ENCODE results near the gene DNMT1.
"Not testable (repeated sequence)": the region's sequence is repeated elsewhere in the genome, so short reads cannot be mapped to it uniquely, and the experiment has no call there.

Gene DNMT1

GRCh38 chr19:10182076-10182475 is 12.7 kb downstream of the DNMT1 start:
- no peak for DNase-seq

GRCh38 chr19:10180459-10180858 is 14.3 kb downstream of the DNMT1 start:
- DNase-seq: no peak

- DNase-seq: not testable (repeated sequence)
These were observed 14.7 kb downstream of the DNMT1 start for GRCh38 chr19:10180024-10180423.

GRCh38 chr19:10173527-10173926 is 21.2 kb downstream of the DNMT1 start:
- no peak for DNase-seq

- DNase-seq: no peak
These were observed 26.3 kb downstream of the DNMT1 start for GRCh38 chr19:10168386-10168948.

GRCh38 chr19:10167459-10167858 is 27.3 kb downstream of the DNMT1 start:
- no peak for DNase-seq

- not testable (repeated sequence) for DNase-seq
These were observed 28.3 kb downstream of the DNMT1 start for GRCh38 chr19:10166501-10166900.

- no peak for DNase-seq
These were observed 28.7 kb downstream of the DNMT1 start for GRCh38 chr19:10166046-10166445.

- no peak for DNase-seq
These were observed 31.2 kb downstream of the DNMT1 start for GRCh38 chr19:10163536-10163935.

GRCh38 chr19:10159610-10160009 is 35.1 kb downstream of the DNMT1 start:
- DNase-seq: no peak

- no peak for DNase-seq
These were observed 36.3 kb downstream of the DNMT1 start for GRCh38 chr19:10158485-10158884.

- DNase-seq: no peak
These were observed 36.7 kb downstream of the DNMT1 start for GRCh38 chr19:10158071-10158470.

- DNase-seq: no peak
These were observed 38.9 kb downstream of the DNMT1 start for GRCh38 chr19:10155839-10156238.

GRCh38 chr19:10152100-10152499 is 42.7 kb downstream of the DNMT1 start:
- DNase-seq: no peak

GRCh38 chr19:10151521-10151920 is 43.2 kb downstream of the DNMT1 start:
- DNase-seq: no peak

- no peak for DNase-seq
These were observed 45.3 kb downstream of the DNMT1 start for GRCh38 chr19:10149427-10149826.

GRCh38 chr19:10146142-10146541 is 48.6 kb downstream of the DNMT1 start:
- DNase-seq: no peak

GRCh38 chr19:10145031-10145430 is 49.7 kb downstream of the DNMT1 start:
- DNase-seq: no peak

- no peak for DNase-seq
These were observed 50.4 kb downstream of the DNMT1 start for GRCh38 chr19:10144361-10144760.

GRCh38 chr19:10143681-10144080 is 51.1 kb downstream of the DNMT1 start:
- no peak for DNase-seq

GRCh38 chr19:10142701-10143375 is 51.9 kb downstream of the DNMT1 start:
- DNase-seq: no peak

- no peak for DNase-seq
These were observed 52.8 kb downstream of the DNMT1 start for GRCh38 chr19:10141973-10142372.

- no peak for DNase-seq
These were observed 53.3 kb downstream of the DNMT1 start for GRCh38 chr19:10141479-10141878.

GRCh38 chr19:10139952-10140351 is 54.8 kb downstream of the DNMT1 start:
- no peak for DNase-seq

Measured in stimulated activated CD4-positive, alpha-beta T cell treated with anti-CD3 and anti-CD28 coated beads, Interleukin-2, amount 100 ng/mL, for 48 hours (primary cell).